ENCODE results near the gene OFD1. TPM values are rescaled to one million over a fixed set of nuclear protein-coding genes. Genes with fewer than 3 reads are reported as not detected.

OFD1 gene
- polyA plus RNA-seq, 1 of the 3 experiments (the other 2 are of a cell fraction): 13.4 TPM

DNA sequence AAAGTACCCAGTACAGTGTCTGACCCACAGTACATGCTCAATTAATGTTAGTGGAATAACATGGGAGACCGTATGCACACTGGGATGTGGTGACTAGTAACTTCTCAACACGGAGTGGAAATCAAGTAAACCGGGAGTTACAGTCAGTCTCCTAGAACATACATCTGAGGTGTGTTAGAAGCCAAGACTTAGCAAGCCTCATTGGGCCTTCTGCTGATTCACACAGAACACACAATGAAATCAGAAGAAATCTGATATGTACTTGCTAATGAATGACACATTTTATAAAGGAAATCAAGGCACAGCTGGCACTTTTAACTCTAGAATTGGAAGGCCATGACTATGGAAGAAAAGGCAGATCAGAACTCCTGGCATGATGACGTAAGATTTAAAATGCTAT, 13.2 kb upstream of the OFD1 start:
- Histone ChIP-seq H3K9me3 (no peaks in the 10 kb centered on the region), H3K4me2 (no peak overlapping the region), H3K9ac (no peak overlapping the region), H3K4me3 (ENCODE audit: low read depth in 2 of 2, low read length in 1 of 2) (no peak overlapping the region), H3K36me3 (replicated peaks in 1 of 2; ENCODE audit: control insufficient read depth in 1 of 2, insufficient read depth in 2 of 2, low read length in 1 of 2) (peaks cover 20 to 29% of the 10 kb centered on the region in 2 experiments), H4K20me1 (ENCODE audit: insufficient read depth) (peaks cover 6% of the 10 kb centered on the region; the same call in 1 of the 2 replicates), H3F3A (replicated peaks; ENCODE audit: insufficient read depth) (no peaks in the 10 kb centered on the region), H3K27me3 (ENCODE audit: insufficient read depth) (no peaks in the 10 kb centered on the region), H3K27ac (ENCODE audit: low read depth in 2 of 2, low read length in 1 of 2) (no peak overlapping the region), H3K79me2 (ENCODE audit: insufficient read depth) (peaks cover 75% of the 10 kb centered on the region), H3K9me2 (no peaks in the 10 kb centered on the region), H2AFZ (ENCODE audit: low read depth) (no peak overlapping the region), H3K4me1 (ENCODE audit: control insufficient read depth in 1 of 2, insufficient read depth in 2 of 2, low read depth in 1 of 2, low read length in 1 of 2) (peaks cover 0 to 3% of the 10 kb centered on the region in 2 experiments; a peak in 1 of 4 replicates)
- 100% methylated on average over 4 of the region's 4 CpGs for WGBS (ENCODE audit: low lambda C conversion rate)
- no peak for TF ChIP-seq EZH2phosphoT487 (IDR thresholded peaks at IDR 0.05; ENCODE audit: borderline replicate concordance, low read depth)
- TF ChIP-seq GATA2 (CRISPR knock-in tag; IDR thresholded peaks at IDR 0.05): no peak
- no peak for TF ChIP-seq FOXM1 (IDR thresholded peaks at IDR 0.05; ENCODE audit: low read depth)
- no peak for TF ChIP-seq YY1 (IDR thresholded peaks at IDR 0.05; ENCODE audit: low read depth)
- TF ChIP-seq, protein P1, sequence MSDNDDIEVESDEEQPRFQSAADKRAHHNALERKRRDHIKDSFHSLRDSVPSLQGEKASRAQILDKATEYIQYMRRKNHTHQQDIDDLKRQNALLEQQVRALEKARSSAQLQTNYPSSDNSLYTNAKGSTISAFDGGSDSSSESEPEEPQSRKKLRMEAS (IDR thresholded peaks at IDR 0.05; ENCODE audit: low read depth): no peak
- TF ChIP-seq MXI1 (IDR thresholded peaks at IDR 0.05; ENCODE audit: low read depth, low read length): no peak
- TF ChIP-seq TAF1 (IDR thresholded peaks at IDR 0.05; ENCODE audit: borderline replicate concordance, low read depth, low read length): no peak
- TF ChIP-seq, protein P2, sequence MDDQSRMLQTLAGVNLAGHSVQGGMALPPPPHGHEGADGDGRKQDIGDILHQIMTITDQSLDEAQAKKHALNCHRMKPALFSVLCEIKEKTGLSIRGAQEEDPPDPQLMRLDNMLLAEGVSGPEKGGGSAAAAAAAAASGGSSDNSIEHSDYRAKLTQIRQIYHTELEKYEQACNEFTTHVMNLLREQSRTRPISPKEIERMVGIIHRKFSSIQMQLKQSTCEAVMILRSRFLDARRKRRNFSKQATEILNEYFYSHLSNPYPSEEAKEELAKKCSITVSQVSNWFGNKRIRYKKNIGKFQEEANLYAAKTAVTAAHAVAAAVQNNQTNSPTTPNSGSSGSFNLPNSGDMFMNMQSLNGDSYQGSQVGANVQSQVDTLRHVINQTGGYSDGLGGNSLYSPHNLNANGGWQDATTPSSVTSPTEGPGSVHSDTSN (IDR thresholded peaks at IDR 0.05): no peak
- no peak for TF ChIP-seq EP300 (IDR thresholded peaks at IDR 0.05; ENCODE audit: borderline replicate concordance in 1 of 2, low read depth in 1 of 2, low read length in 1 of 2)
- TF ChIP-seq, protein P3, sequence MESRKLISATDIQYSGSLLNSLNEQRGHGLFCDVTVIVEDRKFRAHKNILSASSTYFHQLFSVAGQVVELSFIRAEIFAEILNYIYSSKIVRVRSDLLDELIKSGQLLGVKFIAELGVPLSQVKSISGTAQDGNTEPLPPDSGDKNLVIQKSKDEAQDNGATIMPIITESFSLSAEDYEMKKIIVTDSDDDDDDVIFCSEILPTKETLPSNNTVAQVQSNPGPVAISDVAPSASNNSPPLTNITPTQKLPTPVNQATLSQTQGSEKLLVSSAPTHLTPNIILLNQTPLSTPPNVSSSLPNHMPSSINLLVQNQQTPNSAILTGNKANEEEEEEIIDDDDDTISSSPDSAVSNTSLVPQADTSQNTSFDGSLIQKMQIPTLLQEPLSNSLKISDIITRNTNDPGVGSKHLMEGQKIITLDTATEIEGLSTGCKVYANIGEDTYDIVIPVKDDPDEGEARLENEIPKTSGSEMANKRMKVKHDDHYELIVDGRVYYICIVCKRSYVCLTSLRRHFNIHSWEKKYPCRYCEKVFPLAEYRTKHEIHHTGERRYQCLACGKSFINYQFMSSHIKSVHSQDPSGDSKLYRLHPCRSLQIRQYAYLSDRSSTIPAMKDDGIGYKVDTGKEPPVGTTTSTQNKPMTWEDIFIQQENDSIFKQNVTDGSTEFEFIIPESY (IDR thresholded peaks at IDR 0.05; ENCODE audit: borderline replicate concordance, low read depth): no peak
- no peak for TF ChIP-seq GABPA (IDR thresholded peaks at IDR 0.05; ENCODE audit: low read depth)
- TF ChIP-seq FOXJ3 (CRISPR knock-in tag; IDR thresholded peaks at IDR 0.05): no peak
- TF ChIP-seq SMC3 (IDR thresholded peaks at IDR 0.05; ENCODE audit: low read depth, low read length): no peak
- no peak for TF ChIP-seq SIN3A (IDR thresholded peaks at IDR 0.05; ENCODE audit: borderline replicate concordance, low read depth, low read length)
- TF ChIP-seq JUND (IDR thresholded peaks at IDR 0.05): no peak
- no peak for TF ChIP-seq NFIC (IDR thresholded peaks at IDR 0.05; ENCODE audit: borderline replicate concordance)
- TF ChIP-seq POLR2AphosphoS5 (IDR thresholded peaks at IDR 0.05; ENCODE audit: low read depth, low read length): no peak
- TF ChIP-seq, protein P4, sequence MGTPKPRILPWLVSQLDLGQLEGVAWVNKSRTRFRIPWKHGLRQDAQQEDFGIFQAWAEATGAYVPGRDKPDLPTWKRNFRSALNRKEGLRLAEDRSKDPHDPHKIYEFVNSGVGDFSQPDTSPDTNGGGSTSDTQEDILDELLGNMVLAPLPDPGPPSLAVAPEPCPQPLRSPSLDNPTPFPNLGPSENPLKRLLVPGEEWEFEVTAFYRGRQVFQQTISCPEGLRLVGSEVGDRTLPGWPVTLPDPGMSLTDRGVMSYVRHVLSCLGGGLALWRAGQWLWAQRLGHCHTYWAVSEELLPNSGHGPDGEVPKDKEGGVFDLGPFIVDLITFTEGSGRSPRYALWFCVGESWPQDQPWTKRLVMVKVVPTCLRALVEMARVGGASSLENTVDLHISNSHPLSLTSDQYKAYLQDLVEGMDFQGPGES (IDR thresholded peaks at IDR 0.05; ENCODE audit: low read depth, low read length): no peak
- TF ChIP-seq TCF12 (IDR thresholded peaks at IDR 0.05): no peak
- no peak for DNase-seq
- CTCF ChIA-PET: interaction anchor here (1.4 kb wide), 1 partner anchor 63 kb away, joined by 3 read pairs; no protein-coding TSS in a partner anchor
- POLR2A ChIA-PET: interaction anchor here (1.0 kb wide), 1 partner anchor 13 kb away, joined by 3 read pairs; no protein-coding TSS in a partner anchor
